GM13976 (cell line): Measurements from ENCODE around the gene ARFGEF2.
"Not testable (repeated sequence)": the region's sequence is repeated elsewhere in the genome, so short reads cannot be mapped to it uniquely, and the experiment has no call there.

Experiments
- DNase-seq: peaks from one replicate; pipeline ENCODE4 v3.0.0; 2012; ENCODE audit warnings: low spot score
- CTCF ChIP-seq: IDR thresholded peaks from 2 replicates; pipeline ENCODE4 v1.5.1; 2012; ENCODE audit warnings: borderline replicate concordance, mild to moderate bottlenecking; ENCODE audit not compliant: insufficient read depth; ENCODE audit errors: extremely low read depth, missing control alignments, control extremely low read depth
- in situ Hi-C: fragments of 300-500 bp; cut with MboI; formaldehyde crosslinking; loops from one replicate; pipeline ENCODE4 v1.12.0; 2022; ENCODE audit warnings: low sequenced_read_pairs, mixed read lengths, inconsistent platforms; ENCODE audit not compliant: unreplicated experiment

ARFGEF2 gene

DNA sequence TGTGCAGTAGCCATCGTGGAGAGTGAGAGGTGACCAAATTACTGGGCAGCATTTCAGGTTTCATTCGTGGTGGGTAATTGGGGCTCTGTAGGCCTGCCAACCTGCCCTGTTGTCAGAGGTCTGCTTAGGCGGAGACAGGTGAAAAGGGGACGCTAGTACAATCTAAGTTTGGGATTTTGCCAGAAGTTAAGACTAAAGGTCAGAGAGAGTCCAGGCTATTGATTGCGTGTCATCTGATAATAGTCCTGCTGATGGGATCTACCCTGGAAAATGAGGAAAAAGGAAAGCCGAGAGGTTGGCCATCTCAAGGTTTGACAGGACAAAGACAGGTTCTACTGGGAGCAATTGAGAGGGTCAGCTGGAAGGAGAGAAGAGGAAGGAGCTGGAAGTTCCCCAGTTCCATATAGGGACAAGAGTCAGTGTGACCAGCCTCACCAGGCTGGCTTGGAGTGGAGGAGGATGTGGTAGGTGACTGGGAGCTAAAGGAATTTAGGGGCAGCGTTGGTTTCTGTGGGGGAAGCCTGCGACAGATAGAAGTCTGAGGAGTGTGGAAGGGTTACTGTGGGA lies 10.9 kb downstream of the ARFGEF2 start:
- DNase-seq, result no peak
- TF ChIP-seq CTCF, result no peak
- in situ Hi-C loops, result no loop called here

- no peak for DNase-seq
- no peak for TF ChIP-seq CTCF
- in situ Hi-C loops, result no loop called here
These were observed 11.7 kb downstream of the ARFGEF2 start for GRCh38 chr20:48933017-48933766.

GRCh38 chr20:48934273-48934877 lies 12.9 kb downstream of the ARFGEF2 start:
- DNase-seq, in situ Hi-C loops: not testable (repeated sequence)

- in situ Hi-C loops, DNase-seq: not testable (repeated sequence)
These were observed 13.5 kb downstream of the ARFGEF2 start for GRCh38 chr20:48934966-48935365.

DNA sequence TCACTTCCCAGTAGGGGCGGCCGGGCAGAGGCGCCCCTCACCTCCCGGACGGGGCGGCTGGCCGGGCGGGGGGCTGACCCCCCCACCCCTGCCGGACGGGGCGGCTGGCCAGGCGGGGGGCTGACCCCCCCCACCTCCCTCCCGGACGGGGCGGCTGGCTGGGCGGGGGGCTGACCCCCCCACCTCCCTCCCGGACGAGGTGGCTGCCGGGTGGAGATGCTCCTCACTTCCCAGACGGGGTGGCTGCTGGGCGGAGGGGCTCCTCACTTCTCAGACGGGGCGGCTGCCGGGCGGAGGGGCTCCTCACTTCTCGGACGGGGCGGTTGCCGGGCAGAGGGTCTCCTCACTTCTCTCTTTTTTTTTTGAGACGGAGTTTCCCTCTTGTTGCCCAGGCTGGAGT lies 14.7 kb downstream of the ARFGEF2 start:
- in situ Hi-C loops, result not testable (repeated sequence)

GRCh38 chr20:48937674-48938073 lies 16.2 kb downstream of the ARFGEF2 start:
- DNase-seq, result no peak
- TF ChIP-seq CTCF, result no peak
- in situ Hi-C loops, result no loop called here

More for the DNA sequence above, 14.7 kb downstream of the ARFGEF2 start:
- not testable (repeated sequence) for DNase-seq

GRCh38 chr20:48938670-48939069 lies 17.2 kb downstream of the ARFGEF2 start:
- DNase-seq, result no peak
- TF ChIP-seq CTCF, result no peak
- in situ Hi-C loops, result no loop called here

GRCh38 chr20:48940170-48940569 lies 18.7 kb downstream of the ARFGEF2 start:
- in situ Hi-C loops, result no loop called here
- DNase-seq, result no peak
- no peak for TF ChIP-seq CTCF
